Kidney glomerular epithelial cell (primary cell): ENCODE measurements around the gene ZNF367.
A peak's percentile ranks its signal among the peaks of the same experiment; 100 is the strongest.
"Not testable (repeated sequence)": the region's sequence is repeated elsewhere in the genome, so short reads cannot be mapped to it uniquely, and the experiment has no call there.

Source experiments
- DNase-seq: peaks from one replicate; lab custom pipeline; 2025; lab: John Stamatoyannopoulos, UW

The ZNF367 gene

GRCh38 chr9:96362119-96362518 lies 56.1 kb downstream of the ZNF367 start:
- DNase-seq, result not testable (repeated sequence)

DNA sequence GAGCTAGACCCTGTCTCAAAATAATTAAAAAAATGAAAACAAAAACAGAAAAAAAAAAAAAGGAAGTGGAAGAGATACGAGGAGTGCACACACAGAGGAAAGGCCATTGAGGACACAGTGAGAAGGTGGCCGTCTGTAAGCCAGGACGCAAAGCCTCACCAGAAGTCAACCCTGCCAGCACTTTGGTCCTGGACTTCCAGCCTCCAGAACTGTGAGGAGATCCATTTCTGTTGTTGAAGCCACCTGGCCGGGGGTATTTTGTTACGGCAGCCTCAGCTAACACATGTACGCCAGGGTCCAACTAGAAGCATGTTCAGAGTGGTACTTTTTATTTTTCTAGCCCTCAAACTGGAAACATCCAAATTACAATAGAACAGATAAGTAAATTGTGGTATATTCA lies 56.5 kb downstream of the ZNF367 start:
- DNase-seq, result no peak

DNA sequence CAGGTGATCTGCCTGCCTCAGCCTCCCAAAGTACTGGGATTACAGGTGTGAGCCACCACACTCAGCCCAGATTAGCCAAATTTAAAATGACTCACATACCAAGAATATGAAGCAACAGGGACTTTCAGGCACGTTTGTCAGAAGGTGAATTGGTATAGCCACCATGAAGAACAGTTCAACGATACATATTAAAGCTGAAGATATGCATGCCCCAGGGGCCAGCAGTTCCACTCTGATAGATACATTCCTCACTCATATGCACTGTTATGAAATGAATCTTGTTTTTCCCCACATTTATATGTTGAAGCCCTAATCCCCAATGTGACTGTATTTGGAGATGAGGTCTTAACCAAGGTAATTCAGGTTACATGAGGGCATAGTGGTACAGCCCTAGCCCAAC lies 57.2 kb downstream of the ZNF367 start:
- no peak for DNase-seq

DNA sequence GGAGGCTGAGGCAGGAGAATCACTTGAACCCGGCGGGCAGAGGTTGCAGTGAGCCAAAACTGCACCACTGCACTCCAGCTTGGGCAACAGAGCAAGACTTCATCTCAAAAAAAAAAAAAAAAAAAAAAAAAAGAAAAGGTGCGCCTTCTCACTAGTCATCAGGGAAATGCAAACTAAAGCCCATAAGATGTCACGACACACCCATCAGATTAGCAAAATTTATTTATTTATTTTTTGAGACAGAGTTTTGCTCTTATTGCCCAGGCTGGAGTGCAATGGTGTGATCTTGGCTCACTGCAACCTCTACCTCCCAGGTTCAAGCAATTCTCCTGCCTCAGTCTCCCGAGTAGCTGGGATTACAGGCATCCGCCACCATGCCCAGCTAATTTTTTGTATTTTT lies 57.6 kb downstream of the ZNF367 start:
- not testable (repeated sequence) for DNase-seq

- no peak for DNase-seq
Measured at GRCh38 chr9:96350866-96351265, 67.3 kb downstream of the ZNF367 start.

DNA sequence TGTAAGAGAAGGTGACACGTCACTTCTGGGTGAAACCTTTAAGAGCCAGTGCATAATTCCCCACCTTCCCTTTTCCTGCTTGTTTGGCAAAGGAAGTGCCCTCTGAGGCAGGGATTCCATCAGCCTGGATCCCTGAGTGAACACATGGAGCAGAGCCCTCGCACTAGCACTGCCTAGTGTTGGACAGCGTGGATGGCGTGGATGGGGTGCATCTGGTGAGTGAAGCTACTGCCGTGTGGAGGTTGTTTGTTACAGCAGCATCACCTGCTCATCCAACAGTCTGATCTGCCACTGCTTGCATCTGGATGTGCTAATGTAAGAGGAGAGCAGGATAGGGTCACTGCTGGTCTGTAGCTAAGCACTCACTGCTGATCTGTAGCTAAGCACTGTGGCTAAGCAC lies 69.9 kb downstream of the ZNF367 start:
- no peak for DNase-seq

DNA sequence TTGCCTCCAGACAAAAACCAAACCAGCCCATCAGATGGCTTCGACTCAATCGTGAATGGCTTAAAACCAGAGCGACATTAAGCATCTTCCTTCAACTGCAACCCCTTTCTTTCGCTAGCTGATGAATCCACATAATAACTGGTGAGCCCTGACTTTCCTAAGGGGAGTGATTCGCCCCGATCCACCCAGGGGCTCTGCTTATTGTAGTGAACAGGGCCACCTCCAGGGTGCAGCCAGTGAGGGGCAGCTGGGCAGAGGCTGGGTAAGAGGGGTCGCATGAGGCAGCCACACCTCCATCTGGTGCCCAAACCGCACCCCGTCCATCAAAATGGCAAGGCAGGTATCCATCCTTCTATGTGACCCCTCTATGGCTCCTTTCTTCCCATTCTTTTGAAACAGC lies 72.6 kb downstream of the ZNF367 start:
- DNase-seq, result no peak

DNA sequence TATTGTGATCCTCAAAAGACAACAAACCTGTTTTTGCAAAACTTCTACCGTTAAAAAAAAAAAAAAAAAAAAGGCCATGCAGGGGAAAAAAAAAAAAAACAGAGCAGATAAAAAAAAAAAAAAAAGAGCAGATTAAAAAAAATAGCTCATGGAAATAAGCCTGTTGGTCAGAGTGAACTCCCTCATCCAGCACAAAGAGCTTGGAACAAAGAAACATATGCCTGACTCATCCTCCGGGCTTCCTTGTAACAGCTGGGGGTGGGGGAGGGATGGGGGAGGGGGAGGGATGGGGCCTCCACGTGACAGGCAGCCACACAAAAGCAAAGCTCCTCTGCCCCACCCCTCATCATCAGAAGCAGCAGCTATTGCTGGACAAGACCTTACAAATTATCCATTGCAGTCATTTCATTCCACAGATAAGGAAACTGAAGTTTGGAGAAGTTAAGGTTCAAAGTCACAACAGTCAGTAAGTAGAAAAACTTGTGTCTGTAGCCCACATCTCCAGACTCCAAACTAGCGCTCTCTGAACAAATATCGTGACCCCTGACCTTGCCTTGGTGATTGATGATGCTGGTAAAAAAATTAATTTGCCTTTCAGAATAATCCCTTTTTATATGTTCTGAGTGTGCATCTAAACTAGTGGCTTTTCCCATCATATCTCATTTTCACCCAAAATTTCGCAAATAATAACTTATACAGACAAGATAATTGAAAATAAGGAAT lies 73.6 kb downstream of the ZNF367 start:
- peak; percentile 84 for DNase-seq

DNA sequence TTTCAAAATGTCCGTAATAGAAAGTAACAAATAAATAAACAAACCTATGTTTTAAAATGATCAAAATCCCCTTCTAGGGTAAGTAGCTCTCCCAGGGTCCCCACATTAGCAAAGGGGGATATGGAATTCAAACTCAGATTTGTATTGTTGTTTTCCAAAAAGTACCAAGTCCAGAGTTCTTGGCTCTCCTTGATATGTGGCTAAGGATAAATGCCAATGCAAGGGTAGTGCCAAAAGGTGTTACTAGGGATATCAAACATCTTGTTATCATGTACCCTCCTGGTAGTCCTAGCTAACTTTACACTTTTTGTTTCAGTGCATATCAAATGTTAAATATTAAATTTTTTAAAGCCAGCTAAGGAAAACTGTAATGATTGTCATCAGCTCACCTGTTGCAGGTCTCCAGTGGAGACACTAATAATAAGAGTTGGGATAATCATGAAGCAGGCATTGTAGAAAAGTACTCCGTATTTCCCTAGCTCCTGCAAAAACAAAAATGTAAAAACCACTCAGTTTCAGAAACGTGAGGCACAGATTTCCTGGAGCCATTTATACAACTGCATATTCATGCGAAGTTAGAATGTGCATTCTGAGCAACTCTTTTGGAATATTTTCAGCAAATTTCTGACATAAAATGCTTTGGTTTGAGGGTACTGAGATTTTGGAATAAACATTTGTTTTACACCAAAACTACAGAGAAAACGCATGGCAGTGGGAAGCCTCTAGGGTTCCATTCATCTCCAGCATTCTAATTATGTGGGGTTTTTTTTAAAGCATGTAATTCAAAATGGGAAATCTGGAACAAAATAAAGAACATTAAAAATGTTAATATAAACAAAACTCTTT lies 74.4 kb downstream of the ZNF367 start:
- DNase-seq, result no peak

DNA sequence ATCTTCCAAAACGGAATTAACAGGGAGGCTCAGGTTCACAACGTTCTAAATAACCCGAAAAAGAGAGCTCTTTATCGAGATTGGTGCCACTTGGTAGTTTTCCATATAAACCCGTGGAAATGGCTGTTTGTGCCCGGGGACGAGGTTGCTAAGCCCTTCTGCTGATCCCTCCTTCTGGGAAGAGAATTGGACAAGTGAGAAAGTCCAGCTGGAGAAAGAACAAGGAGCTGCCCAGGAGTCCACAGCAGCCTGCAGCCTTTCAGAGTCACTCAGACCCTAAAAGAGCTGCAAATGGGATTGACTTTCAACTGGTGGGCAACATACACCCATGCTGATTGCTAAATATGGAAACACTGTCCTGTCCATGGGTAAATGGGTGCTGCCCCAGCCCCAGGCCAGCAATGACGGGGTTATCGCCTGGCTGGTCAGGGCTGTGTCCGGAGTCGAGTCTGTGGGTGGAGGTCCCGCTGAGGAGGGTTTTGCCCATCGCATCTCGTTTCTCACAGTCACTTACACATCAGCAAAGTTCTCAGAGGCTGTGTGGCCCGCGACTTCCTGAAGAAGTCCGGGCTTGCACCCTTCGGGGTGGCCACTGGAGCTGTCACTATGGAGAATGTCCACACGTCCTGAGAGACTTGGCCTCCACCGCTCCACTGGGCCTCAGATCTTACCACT lies 75.5 kb downstream of the ZNF367 start:
- DNase-seq, result no peak

DNA sequence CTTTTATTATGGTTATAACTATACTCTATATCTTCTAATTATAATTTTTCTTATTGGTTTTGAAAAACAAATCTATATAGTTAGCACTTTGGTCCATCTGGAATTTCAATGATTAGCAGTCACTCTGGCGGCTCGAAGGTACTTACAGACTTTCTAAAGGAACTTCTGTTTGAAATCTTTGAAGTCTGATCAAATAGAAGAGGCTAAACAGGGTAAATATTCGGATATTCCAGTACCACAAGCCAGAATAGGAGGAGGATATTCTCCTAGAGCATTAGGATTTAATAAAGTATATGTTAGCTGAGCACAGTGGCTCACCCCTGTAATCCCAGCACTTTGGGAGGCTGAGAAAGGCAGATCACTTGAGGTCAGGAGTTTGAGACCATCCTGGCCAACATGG lies 77.5 kb downstream of the ZNF367 start:
- DNase-seq, result no peak

DNA sequence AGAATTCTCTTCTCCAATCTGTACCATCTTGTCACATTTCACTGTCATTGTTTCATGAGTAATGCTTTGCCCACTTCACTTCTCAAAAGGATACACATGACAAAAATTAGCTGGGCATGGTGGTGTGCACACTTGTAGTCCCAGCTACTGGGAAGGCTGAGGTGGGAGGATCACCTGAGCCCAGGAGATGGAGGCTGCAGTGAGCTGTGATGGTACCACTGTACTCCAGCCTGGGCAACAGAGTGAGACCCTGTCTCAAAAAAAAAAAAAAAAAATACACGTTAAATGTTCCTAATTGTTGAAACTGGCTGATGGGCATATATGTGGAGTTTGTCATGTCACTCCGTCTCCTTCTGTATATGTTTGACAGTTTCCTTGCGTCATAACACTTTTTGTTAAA lies 79.9 kb downstream of the ZNF367 start:
- DNase-seq, result no peak
